Measurements from ENCODE around the gene TLE3.
"Not testable (repeated sequence)": the region's sequence is repeated elsewhere in the genome, so short reads cannot be mapped to it uniquely, and the experiment has no call there.

Gene TLE3

GRCh38 chr15:70097321-70098152 is at the start of gene TLE3:
Gene TLE3, minus strand, starts transcription at chr15:70097917. Its CDS starts 1,119 bp downstream, at chr15:70096798.
- peak; percentile 99 for DNase-seq

GRCh38 chr15:70147178-70147760 is 49.6 kb upstream of the TLE3 start:
- no peak for DNase-seq

- DNase-seq = no peak
Measured at GRCh38 chr15:70146771-70147170, 49.1 kb upstream of the TLE3 start.

GRCh38 chr15:70146162-70146561 is 48.4 kb upstream of the TLE3 start:
- DNase-seq = no peak

GRCh38 chr15:70145261-70145660 is 47.5 kb upstream of the TLE3 start:
- DNase-seq = no peak

- DNase-seq = peak; percentile 62
Measured at GRCh38 chr15:70142322-70143191, 44.8 kb upstream of the TLE3 start.

- DNase-seq = no peak
Measured at GRCh38 chr15:70142072-70142321, 44.3 kb upstream of the TLE3 start.

- no peak for DNase-seq
Measured at GRCh38 chr15:70141376-70142071, 43.8 kb upstream of the TLE3 start.

- peak; percentile 79 for DNase-seq
Measured at GRCh38 chr15:70140543-70141375, 43.0 kb upstream of the TLE3 start.

GRCh38 chr15:70140025-70140542 is 42.4 kb upstream of the TLE3 start:
- no peak for DNase-seq

GRCh38 chr15:70137967-70138366 is 40.2 kb upstream of the TLE3 start:
- no peak for DNase-seq

- DNase-seq = not testable (repeated sequence)
Measured at GRCh38 chr15:70137021-70137420, 39.3 kb upstream of the TLE3 start.

- no peak for DNase-seq
Measured at GRCh38 chr15:70133781-70134421, 36.2 kb upstream of the TLE3 start.

GRCh38 chr15:70133296-70133695 is 35.6 kb upstream of the TLE3 start:
- no peak for DNase-seq

- DNase-seq = no peak
Measured at GRCh38 chr15:70132571-70132970, 34.9 kb upstream of the TLE3 start.

GRCh38 chr15:70132139-70132538 is 34.4 kb upstream of the TLE3 start:
- DNase-seq = no peak

GRCh38 chr15:70128414-70129140 is 30.9 kb upstream of the TLE3 start:
- no peak for DNase-seq

GRCh38 chr15:70127770-70128413 is 30.2 kb upstream of the TLE3 start:
- no peak for DNase-seq

- no peak for DNase-seq
Measured at GRCh38 chr15:70127288-70127746, 29.6 kb upstream of the TLE3 start.

GRCh38 chr15:70126362-70126761 is 28.6 kb upstream of the TLE3 start:
- DNase-seq = no peak

Measured in CD4-positive, alpha-beta T cell treated with Interleukin-15 for 1 hour (primary cell).